ENCODE measurements around the gene BBX. TPM values are rescaled to one million over a fixed set of nuclear protein-coding genes. Genes with fewer than 3 reads are reported as not detected.

BBX gene
- polyA plus RNA-seq, 1 donor from 2014 or later, result 23.8 TPM

DNA sequence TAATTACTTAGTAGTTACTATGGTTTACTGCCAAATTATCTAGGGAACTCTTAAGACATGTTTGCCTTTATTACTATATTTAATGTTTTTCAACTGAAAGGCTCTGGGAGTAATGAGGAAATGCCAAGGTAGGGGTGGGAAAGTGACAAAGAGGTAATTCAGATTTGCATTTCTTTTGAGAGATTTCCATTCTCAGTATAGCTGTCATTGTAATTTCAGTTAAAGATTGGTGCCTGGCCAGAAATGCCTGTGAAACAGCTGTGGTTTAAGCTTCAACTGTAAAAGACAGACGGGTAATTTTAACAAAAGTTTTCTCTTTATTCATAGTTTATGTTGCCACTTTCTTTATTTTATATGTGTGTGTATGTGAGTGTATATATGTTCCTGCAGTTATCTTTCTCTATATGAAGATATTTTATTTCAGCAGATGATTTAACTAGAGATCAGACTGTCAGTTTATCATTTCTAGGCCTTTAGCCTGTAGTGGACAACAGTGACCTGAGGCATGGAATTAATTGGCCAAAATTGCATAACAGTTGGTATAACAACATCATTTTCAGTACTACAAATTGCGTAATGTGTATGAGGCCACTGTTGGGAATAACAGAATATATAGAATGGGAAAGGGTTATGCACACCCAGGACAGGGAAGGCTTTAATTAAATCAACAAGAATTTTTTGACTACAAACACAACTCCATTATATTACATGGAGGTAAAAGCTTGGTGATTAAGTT, 119.0 kb downstream of the BBX start:
- Histone ChIP-seq H3F3A (ENCODE audit: insufficient read depth, low read length, poor library complexity, severe bottlenecking) (no peaks in the 10 kb centered on the region), H3K27me3 (ENCODE audit: insufficient read depth, low read depth, low read length) (no peaks in the 10 kb centered on the region), H3K4me2 (ENCODE audit: low read length) (no peak overlapping the region), H2AFZ (ENCODE audit: low read depth, low read length) (no peak overlapping the region), H3K79me2 (replicated peaks; ENCODE audit: insufficient read depth, low read length) (no peaks in the 10 kb centered on the region), H3K27ac (ENCODE audit: low read length) (no peak overlapping the region), H3K9me2 (ENCODE audit: insufficient read depth, low read length) (no peaks in the 10 kb centered on the region), H3K4me3 (ENCODE audit: low read length) (no peak overlapping the region), H3K9me3 (ENCODE audit: low read length) (no peaks in the 10 kb centered on the region), H3K36me3 (ENCODE audit: insufficient read depth, low read length) (no peaks in the 10 kb centered on the region), H4K20me1 (ENCODE audit: insufficient read depth) (no peaks in the 10 kb centered on the region), H3K9ac (ENCODE audit: low read length) (no peak overlapping the region)
- TF ChIP-seq POLR2AphosphoS5 (IDR thresholded peaks at IDR 0.05) (no peak), EP300 (conservative IDR thresholded peaks at IDR 0.05; ENCODE audit: poor library complexity, severe bottlenecking) (no peak), MXI1 (conservative IDR thresholded peaks at IDR 0.05; ENCODE audit: poor library complexity, severe bottlenecking) (no peak), REST (IDR thresholded peaks at IDR 0.05; ENCODE audit: borderline replicate concordance) (no peak), RAD21 (conservative IDR thresholded peaks at IDR 0.05) (no peak), TAF1 (IDR thresholded peaks at IDR 0.05; ENCODE audit: low read depth) (no peak), EZH2 (IDR thresholded peaks at IDR 0.05; ENCODE audit: borderline replicate concordance, insufficient read depth, low read length, poor library complexity, severe bottlenecking) (no peak), SMC3 (conservative IDR thresholded peaks at IDR 0.05; ENCODE audit: poor library complexity) (no peak)
- TF ChIP-seq, protein P1, sequence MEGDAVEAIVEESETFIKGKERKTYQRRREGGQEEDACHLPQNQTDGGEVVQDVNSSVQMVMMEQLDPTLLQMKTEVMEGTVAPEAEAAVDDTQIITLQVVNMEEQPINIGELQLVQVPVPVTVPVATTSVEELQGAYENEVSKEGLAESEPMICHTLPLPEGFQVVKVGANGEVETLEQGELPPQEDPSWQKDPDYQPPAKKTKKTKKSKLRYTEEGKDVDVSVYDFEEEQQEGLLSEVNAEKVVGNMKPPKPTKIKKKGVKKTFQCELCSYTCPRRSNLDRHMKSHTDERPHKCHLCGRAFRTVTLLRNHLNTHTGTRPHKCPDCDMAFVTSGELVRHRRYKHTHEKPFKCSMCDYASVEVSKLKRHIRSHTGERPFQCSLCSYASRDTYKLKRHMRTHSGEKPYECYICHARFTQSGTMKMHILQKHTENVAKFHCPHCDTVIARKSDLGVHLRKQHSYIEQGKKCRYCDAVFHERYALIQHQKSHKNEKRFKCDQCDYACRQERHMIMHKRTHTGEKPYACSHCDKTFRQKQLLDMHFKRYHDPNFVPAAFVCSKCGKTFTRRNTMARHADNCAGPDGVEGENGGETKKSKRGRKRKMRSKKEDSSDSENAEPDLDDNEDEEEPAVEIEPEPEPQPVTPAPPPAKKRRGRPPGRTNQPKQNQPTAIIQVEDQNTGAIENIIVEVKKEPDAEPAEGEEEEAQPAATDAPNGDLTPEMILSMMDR (IDR thresholded peaks at IDR 0.05; ENCODE audit: poor library complexity, severe bottlenecking), result no peak

GRCh38 chr3:107643038-107643883, 120.5 kb downstream of the BBX start:
- H3K9me3 ChIP-seq (ENCODE audit: low read length), result no peaks in the 10 kb centered on the region
- H2AFZ ChIP-seq (ENCODE audit: low read depth, low read length), result no peak overlapping the region
- H4K20me1 ChIP-seq (ENCODE audit: insufficient read depth), result no peaks in the 10 kb centered on the region

More at GRCh38 chr3:107643038-107643883, 120.5 kb downstream of the BBX start:
- H3K79me2 ChIP-seq (replicated peaks; ENCODE audit: insufficient read depth, low read length), result no peaks in the 10 kb centered on the region
- H3K27ac ChIP-seq (ENCODE audit: low read length), result no peak overlapping the region
- no peaks in the 10 kb centered on the region for H3K36me3 ChIP-seq (ENCODE audit: insufficient read depth, low read length)
- H3F3A ChIP-seq (ENCODE audit: insufficient read depth, low read length, poor library complexity, severe bottlenecking), result no peaks in the 10 kb centered on the region
- no peak for TF ChIP-seq EZH2 (IDR thresholded peaks at IDR 0.05; ENCODE audit: borderline replicate concordance, insufficient read depth, low read length, poor library complexity, severe bottlenecking)
- TF ChIP-seq, protein P1 (IDR thresholded peaks at IDR 0.05; ENCODE audit: poor library complexity, severe bottlenecking), result peak; percentile 23
- no peak overlapping the region for H3K4me3 ChIP-seq (ENCODE audit: low read length)
- H3K27me3 ChIP-seq (ENCODE audit: insufficient read depth, low read depth, low read length), result no peaks in the 10 kb centered on the region
- H3K9ac ChIP-seq (ENCODE audit: low read length), result no peak overlapping the region
- no peak overlapping the region for H3K4me2 ChIP-seq (ENCODE audit: low read length)
- H3K9me2 ChIP-seq (ENCODE audit: insufficient read depth, low read length), result no peaks in the 10 kb centered on the region

Measured in neural cell (in vitro differentiated cells).